Measurements from ENCODE around the gene EOLA1. TPM values are rescaled to one million over a fixed set of nuclear protein-coding genes. Genes with fewer than 3 reads are reported as not detected.
A peak's percentile ranks its signal among the peaks of the same experiment; 100 is the strongest.

EOLA1 gene
- total RNA-seq, 1 donor from 2014 or later = 19.8 TPM

GRCh38 chrX:149504226-149504914 lies 36.4 kb upstream of the EOLA1 start:
- ATAC-seq (peak; percentile 48 to 71), DNase-seq (peak; percentile 50)
- H3K27ac ChIP-seq = peak overlapping the region; percentile 90
- peaks cover 29% of the 10 kb centered on the region for H3K36me3 ChIP-seq
- intact Hi-C loops (cut with DNase I) = no loop called here
- peak overlapping the region; percentile 67 for H3K4me3 ChIP-seq
- no peak for TF ChIP-seq CTCF (IDR thresholded peaks at IDR 0.05)
- peaks cover 4% of the 10 kb centered on the region for H3K4me1 ChIP-seq
- H3K9me3 ChIP-seq = no peaks in the 10 kb centered on the region
- H3K27me3 ChIP-seq (ENCODE audit: low read depth) = no peaks in the 10 kb centered on the region

GRCh38 chrX:149504915-149505651 lies 35.7 kb upstream of the EOLA1 start, which contains the start of gene IDS:
IDS (minus strand) TSS chrX:149505306; CDS start chrX:149505137, 169 bp downstream.
- ATAC-seq (peak; percentile 96), DNase-seq (peak; percentile 94)
- peaks cover 4% of the 10 kb centered on the region for H3K4me1 ChIP-seq
- intact Hi-C loops (cut with DNase I) = no loop called here
- H3K27ac ChIP-seq = peak within 1 kb of the TSS; percentile 90
- no peaks in the 10 kb centered on the region for H3K9me3 ChIP-seq
- H3K4me3 ChIP-seq = peak within 1 kb of the TSS; percentile 67
- no peak for TF ChIP-seq CTCF (IDR thresholded peaks at IDR 0.05)
- H3K36me3 ChIP-seq = peaks cover 22% of the 10 kb centered on the region
- no peaks in the 10 kb centered on the region for H3K27me3 ChIP-seq (ENCODE audit: low read depth)

GRCh38 chrX:149505671-149506070 lies 35.1 kb upstream of the EOLA1 start:
- Histone ChIP-seq H3K9me3 (no peaks in the 10 kb centered on the region), H3K27me3 (ENCODE audit: low read depth) (no peaks in the 10 kb centered on the region), H3K4me3 (peak overlapping the region; percentile 67), H3K4me1 (peaks cover 4% of the 10 kb centered on the region), H3K27ac (peak overlapping the region; percentile 90), H3K36me3 (peaks cover 16% of the 10 kb centered on the region)
- DNase-seq = no peak
- no peak for ATAC-seq
- no peak for TF ChIP-seq CTCF (IDR thresholded peaks at IDR 0.05)
- intact Hi-C loops (cut with DNase I) = no loop called here

- no peak overlapping the region for H3K27ac ChIP-seq
- H3K36me3 ChIP-seq = peaks cover 9% of the 10 kb centered on the region
- H3K4me1 ChIP-seq = peaks cover 4% of the 10 kb centered on the region
- H3K4me3 ChIP-seq = no peak overlapping the region
- H3K9me3 ChIP-seq = no peaks in the 10 kb centered on the region
- TF ChIP-seq CTCF (IDR thresholded peaks at IDR 0.05) = no peak
- intact Hi-C loops (cut with DNase I) = no loop called here
- DNase-seq = no peak
- no peak for ATAC-seq
- H3K27me3 ChIP-seq (ENCODE audit: low read depth) = no peaks in the 10 kb centered on the region
Observed at GRCh38 chrX:149506349-149506748, 34.5 kb upstream of the EOLA1 start.

- H3K36me3 ChIP-seq = no peaks in the 10 kb centered on the region
- H3K4me1 ChIP-seq = peaks cover 4% of the 10 kb centered on the region
- no peak overlapping the region for H3K4me3 ChIP-seq
- H3K27me3 ChIP-seq (ENCODE audit: low read depth) = no peaks in the 10 kb centered on the region
- ATAC-seq (no peak), DNase-seq (no peak)
- intact Hi-C loops (cut with DNase I) = no loop called here
- H3K27ac ChIP-seq = no peak overlapping the region
- TF ChIP-seq CTCF (IDR thresholded peaks at IDR 0.05) = no peak
- no peaks in the 10 kb centered on the region for H3K9me3 ChIP-seq
Observed at GRCh38 chrX:149508467-149508866, 32.3 kb upstream of the EOLA1 start.
